Vagina (tissue), 2 donors: ENCODE data around the gene LRRN2. TPM values are rescaled to one million over a fixed set of nuclear protein-coding genes. Genes with fewer than 3 reads are reported as not detected.

Experiments
- DNase-seq, 2 donors: peaks; one replicate each; pipeline ENCODE4 v3.0.0-alpha.2; 2017; ENCODE audit errors: extremely low spot score in 2 of 2
- H3K27ac ChIP-seq: fragments of 200-600 bp; sonication (generic); one replicate; pipeline ENCODE4 v1.5.1; 2019
- H3K27me3 ChIP-seq: fragments of 200-600 bp; sonication (generic); one replicate; pipeline ENCODE4 v1.5.1; 2019
- H3K36me3 ChIP-seq, 2 donors: fragments of 200-600 bp; sonication (generic); one replicate each; pipeline ENCODE4 v1.5.1; 2017 to 2019
- H3K4me1 ChIP-seq: fragments of 200-600 bp; sonication (generic); one replicate; pipeline ENCODE4 v1.5.1; 2019
- H3K4me3 ChIP-seq, 2 donors: fragments of 200-600 bp; sonication (generic); 1 replicate in 1 of 2; 2 replicates in 1 of 2; pipeline ENCODE4 v1.5.1; 2016 to 2019
- H3K9me3 ChIP-seq: fragments of 200-600 bp; sonication (generic); one replicate; pipeline ENCODE4 v1.5.1; 2019
- POLR2A ChIP-seq, 2 donors: fragments of 450-650 bp; IDR thresholded peaks; one replicate each; pipeline ENCODE4 v1.6.1; 2017; ENCODE audit warnings: antibody characterized with exemption in 2 of 2, mild to moderate bottlenecking in 2 of 2, moderate library complexity in 2 of 2
- POLR2AphosphoS5 ChIP-seq, 2 donors: sonication (generic); formaldehyde crosslinking; IDR thresholded peaks; one replicate each; pipeline ENCODE4 v1.9.0; 2017; ENCODE audit warnings: antibody characterized with exemption in 2 of 2, mild to moderate bottlenecking in 2 of 2, low read depth in 1 of 2; ENCODE audit not compliant: insufficient read depth in 1 of 2
- intact Hi-C: fragments of 100-400 bp; cut with DNase I; formaldehyde crosslinking; loops from one replicate; pipeline ENCODE4 v1.15.1; 2023
- total RNA-seq: library from RNA; depleted of rRNA; stranded (reverse); fragments of >200 nt; gene quantifications from one replicate; pipeline ENCODE4 v1.2.3, GENCODE V29; 2016
- TF ChIP-seq, protein P1 (sequence below), 3 experiments: fragments of 450-650 bp in 2 of 3; fragments of 200-600 bp in 1 of 3; sonication (generic) in 1 of 3; IDR thresholded peaks; one replicate each; pipeline ENCODE4 v1.5.1; 2017 to 2019; ENCODE audit warnings: antibody characterized with exemption in 3 of 3, mild to moderate bottlenecking in 2 of 3, moderate library complexity in 2 of 3

LRRN2 gene
- total RNA-seq, 1 donor from 2014 or later, result 3.4 TPM

GRCh38 chr1:204709960-204710912 lies 24.7 kb upstream of the LRRN2 start:
- intact Hi-C loops, result no loop called here
- Histone ChIP-seq H3K27me3 (no peaks in the 10 kb centered on the region), H3K4me3 (no peak overlapping the region), H3K4me1 (peaks cover 5% of the 10 kb centered on the region), H3K27ac (no peak overlapping the region), H3K36me3 (no peaks in the 10 kb centered on the region), H3K9me3 (no peaks in the 10 kb centered on the region)
- TF ChIP-seq POLR2AphosphoS5 (IDR thresholded peaks at IDR 0.05; ENCODE audit: insufficient read depth in 1 of 2, low read depth in 1 of 2) (no peak), POLR2A (IDR thresholded peaks at IDR 0.05) (no peak)
- TF ChIP-seq, protein P1, sequence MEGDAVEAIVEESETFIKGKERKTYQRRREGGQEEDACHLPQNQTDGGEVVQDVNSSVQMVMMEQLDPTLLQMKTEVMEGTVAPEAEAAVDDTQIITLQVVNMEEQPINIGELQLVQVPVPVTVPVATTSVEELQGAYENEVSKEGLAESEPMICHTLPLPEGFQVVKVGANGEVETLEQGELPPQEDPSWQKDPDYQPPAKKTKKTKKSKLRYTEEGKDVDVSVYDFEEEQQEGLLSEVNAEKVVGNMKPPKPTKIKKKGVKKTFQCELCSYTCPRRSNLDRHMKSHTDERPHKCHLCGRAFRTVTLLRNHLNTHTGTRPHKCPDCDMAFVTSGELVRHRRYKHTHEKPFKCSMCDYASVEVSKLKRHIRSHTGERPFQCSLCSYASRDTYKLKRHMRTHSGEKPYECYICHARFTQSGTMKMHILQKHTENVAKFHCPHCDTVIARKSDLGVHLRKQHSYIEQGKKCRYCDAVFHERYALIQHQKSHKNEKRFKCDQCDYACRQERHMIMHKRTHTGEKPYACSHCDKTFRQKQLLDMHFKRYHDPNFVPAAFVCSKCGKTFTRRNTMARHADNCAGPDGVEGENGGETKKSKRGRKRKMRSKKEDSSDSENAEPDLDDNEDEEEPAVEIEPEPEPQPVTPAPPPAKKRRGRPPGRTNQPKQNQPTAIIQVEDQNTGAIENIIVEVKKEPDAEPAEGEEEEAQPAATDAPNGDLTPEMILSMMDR (IDR thresholded peaks at IDR 0.05), result no peak
- no peak for DNase-seq

GRCh38 chr1:204709021-204709420 lies 23.5 kb upstream of the LRRN2 start:
- peaks cover 5% of the 10 kb centered on the region for H3K4me1 ChIP-seq
- no peaks in the 10 kb centered on the region for H3K36me3 ChIP-seq
- H3K4me3 ChIP-seq, result no peak overlapping the region
- no peak for TF ChIP-seq POLR2AphosphoS5 (IDR thresholded peaks at IDR 0.05; ENCODE audit: insufficient read depth in 1 of 2, low read depth in 1 of 2)
- TF ChIP-seq, protein P1 (IDR thresholded peaks at IDR 0.05), result no peak
- no peak for TF ChIP-seq POLR2A (IDR thresholded peaks at IDR 0.05)
- no peak for DNase-seq
- H3K27me3 ChIP-seq, result no peaks in the 10 kb centered on the region
- H3K9me3 ChIP-seq, result no peaks in the 10 kb centered on the region
- H3K27ac ChIP-seq, result no peak overlapping the region
- intact Hi-C loops, result no loop called here

- no peaks in the 10 kb centered on the region for H3K36me3 ChIP-seq
- intact Hi-C loops, result no loop called here
- DNase-seq, result no peak
- TF ChIP-seq POLR2AphosphoS5 (IDR thresholded peaks at IDR 0.05; ENCODE audit: insufficient read depth in 1 of 2, low read depth in 1 of 2), result no peak
- TF ChIP-seq, protein P1 (IDR thresholded peaks at IDR 0.05), result no peak
- no peak for TF ChIP-seq POLR2A (IDR thresholded peaks at IDR 0.05)
- H3K4me1 ChIP-seq, result peaks cover under 1% of the 10 kb centered on the region
- no peaks in the 10 kb centered on the region for H3K27me3 ChIP-seq
- no peaks in the 10 kb centered on the region for H3K9me3 ChIP-seq
- H3K4me3 ChIP-seq, result no peak overlapping the region
- no peak overlapping the region for H3K27ac ChIP-seq
Measured at GRCh38 chr1:204706838-204707509, 21.4 kb upstream of the LRRN2 start.

DNA sequence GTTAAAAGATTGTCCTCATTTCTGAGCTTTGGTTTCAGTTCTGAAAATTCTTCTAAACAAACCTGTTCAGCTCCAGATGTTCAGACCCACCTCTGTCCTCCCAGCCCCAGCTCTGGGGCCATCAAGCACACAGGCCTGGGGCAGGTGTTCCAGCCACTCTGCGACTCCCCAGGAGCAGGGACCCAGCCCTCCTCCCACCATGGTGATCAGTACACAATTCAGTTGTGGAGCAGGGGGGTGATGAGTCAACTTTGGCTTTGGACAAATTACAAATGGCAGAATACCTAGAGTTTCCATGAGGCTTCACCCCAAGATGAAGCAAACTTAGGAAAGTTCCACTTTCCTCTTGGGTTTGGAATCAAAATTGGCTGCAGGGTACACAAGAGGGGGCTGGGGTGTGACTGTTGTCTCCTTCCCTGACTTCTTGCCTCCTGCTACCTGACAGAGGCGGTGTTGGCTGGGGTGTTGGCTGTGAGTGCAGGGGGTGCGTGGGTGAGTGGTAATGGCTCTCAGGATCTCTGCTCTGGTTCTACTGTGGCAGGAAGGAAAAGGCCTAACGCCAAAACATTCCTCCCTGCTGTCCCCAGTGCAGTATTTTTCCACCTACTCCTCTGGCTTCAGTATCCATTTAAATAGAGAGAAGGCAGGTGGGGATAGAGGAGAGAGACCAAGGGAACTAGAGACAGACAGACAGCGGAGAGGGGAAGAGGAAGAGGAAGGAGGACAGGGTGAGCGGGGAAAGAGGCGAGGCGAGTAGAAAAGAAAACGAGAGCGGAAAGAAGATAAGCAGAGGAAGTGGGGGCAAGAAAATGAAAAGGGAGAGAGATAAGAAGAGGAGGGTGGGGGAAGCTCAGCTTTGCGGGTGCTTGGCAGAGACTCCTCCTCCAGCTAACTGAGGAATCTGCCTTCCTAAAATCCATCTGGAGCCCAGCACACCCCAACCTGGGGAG lies 20.6 kb upstream of the LRRN2 start:
- intact Hi-C loops, result no loop called here
- H3K9me3 ChIP-seq, result no peaks in the 10 kb centered on the region
- no peak overlapping the region for H3K4me3 ChIP-seq
- no peaks in the 10 kb centered on the region for H3K27me3 ChIP-seq
- TF ChIP-seq POLR2AphosphoS5 (IDR thresholded peaks at IDR 0.05; ENCODE audit: insufficient read depth in 1 of 2, low read depth in 1 of 2) (no peak), POLR2A (IDR thresholded peaks at IDR 0.05) (no peak)
- TF ChIP-seq, protein P1 (IDR thresholded peaks at IDR 0.05), result no peak
- no peak for DNase-seq
- no peaks in the 10 kb centered on the region for H3K36me3 ChIP-seq
- no peaks in the 10 kb centered on the region for H3K4me1 ChIP-seq
- no peak overlapping the region for H3K27ac ChIP-seq
